ENCODE measurements around the gene TOR3A.

GRCh38 chr1:179128520-179128919, 46.6 kb downstream of the TOR3A start:
- TF ChIP-seq, protein P1, sequence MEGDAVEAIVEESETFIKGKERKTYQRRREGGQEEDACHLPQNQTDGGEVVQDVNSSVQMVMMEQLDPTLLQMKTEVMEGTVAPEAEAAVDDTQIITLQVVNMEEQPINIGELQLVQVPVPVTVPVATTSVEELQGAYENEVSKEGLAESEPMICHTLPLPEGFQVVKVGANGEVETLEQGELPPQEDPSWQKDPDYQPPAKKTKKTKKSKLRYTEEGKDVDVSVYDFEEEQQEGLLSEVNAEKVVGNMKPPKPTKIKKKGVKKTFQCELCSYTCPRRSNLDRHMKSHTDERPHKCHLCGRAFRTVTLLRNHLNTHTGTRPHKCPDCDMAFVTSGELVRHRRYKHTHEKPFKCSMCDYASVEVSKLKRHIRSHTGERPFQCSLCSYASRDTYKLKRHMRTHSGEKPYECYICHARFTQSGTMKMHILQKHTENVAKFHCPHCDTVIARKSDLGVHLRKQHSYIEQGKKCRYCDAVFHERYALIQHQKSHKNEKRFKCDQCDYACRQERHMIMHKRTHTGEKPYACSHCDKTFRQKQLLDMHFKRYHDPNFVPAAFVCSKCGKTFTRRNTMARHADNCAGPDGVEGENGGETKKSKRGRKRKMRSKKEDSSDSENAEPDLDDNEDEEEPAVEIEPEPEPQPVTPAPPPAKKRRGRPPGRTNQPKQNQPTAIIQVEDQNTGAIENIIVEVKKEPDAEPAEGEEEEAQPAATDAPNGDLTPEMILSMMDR (conservative IDR thresholded peaks at IDR 0.05 in 1 of 2, IDR thresholded peaks at IDR 0.05 in 1 of 2; ENCODE audit: low read depth in 1 of 2, low read length in 2 of 2) = no peak
- no peak for TF ChIP-seq EZH2 (IDR thresholded peaks at IDR 0.05; ENCODE audit: low read length, missing control alignments)
